LNCAP (cell line): ENCODE data around the gene CLTRN.

Experiments
- CTCF ChIP-seq: fragments of 450-650 bp; IDR thresholded peaks from 2 replicates; pipeline ENCODE4 v1.5.1; 2017; ENCODE audit warnings: mild to moderate bottlenecking

CLTRN gene

GRCh38 chrX:15579778-15580747, 84.5 kb downstream of the CLTRN start:
- no peak for TF ChIP-seq CTCF
